ENCODE results near the gene CHD6. TPM values are rescaled to one million over a fixed set of nuclear protein-coding genes. Genes with fewer than 3 reads are reported as not detected.
A peak's percentile ranks its signal among the peaks of the same experiment; 100 is the strongest.

The CHD6 gene
- polyA plus RNA-seq, 1 donor, result 22.6 TPM

DNA sequence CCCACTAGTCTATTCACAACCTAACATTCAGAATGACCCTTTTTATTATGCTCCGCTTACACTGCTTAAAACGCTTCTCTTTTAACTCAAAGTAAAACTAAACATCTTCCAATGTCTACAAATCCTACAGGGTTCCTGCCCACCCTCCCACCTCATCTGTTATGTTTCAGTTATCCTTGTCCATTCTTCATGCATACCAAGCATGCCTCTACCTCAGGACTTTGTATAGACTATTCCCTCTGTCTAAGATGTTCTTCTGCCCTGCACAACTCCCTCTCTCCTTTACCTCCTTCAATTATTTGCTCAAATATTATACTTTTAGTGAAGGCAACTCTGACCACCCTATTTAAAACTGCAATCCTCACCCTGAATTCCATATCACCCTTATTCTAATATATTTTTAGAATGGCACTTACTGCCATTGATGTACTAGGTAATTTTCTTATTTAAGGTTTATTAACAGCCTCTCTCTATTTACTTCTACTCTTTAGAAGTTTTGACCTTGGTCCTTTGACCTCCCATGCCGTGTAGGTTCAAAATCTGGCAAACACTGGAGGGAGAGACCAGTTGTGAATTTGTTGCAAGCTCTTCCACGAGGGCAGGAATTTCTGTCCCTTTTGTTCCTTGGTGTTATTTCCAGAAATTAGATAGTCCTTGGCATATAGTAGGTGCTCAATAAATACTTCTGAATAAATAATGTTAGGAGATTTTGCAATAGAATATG is 111.8 kb downstream of the CHD6 start:
- no peak for DNase-seq

DNA sequence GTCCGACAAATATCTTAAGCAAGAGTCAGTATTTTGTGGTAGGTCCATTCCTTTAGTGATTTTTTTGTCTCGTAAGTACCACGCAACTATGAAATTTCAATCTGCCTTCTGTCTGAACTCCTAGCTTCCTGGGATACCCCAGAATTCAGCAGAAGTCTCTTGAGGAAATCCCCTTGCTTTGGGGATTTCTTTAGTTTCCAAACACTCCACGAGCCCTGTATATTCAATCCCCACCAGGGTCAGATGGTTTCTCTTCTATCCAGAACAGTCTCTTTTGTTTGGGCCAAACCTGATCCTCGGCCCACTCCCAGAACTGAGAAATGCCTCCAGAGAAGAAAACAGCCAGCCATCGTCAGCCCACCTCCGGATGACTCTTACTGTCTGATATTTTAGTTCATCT is 113.0 kb downstream of the CHD6 start:
- DNase-seq, result no peak

DNA sequence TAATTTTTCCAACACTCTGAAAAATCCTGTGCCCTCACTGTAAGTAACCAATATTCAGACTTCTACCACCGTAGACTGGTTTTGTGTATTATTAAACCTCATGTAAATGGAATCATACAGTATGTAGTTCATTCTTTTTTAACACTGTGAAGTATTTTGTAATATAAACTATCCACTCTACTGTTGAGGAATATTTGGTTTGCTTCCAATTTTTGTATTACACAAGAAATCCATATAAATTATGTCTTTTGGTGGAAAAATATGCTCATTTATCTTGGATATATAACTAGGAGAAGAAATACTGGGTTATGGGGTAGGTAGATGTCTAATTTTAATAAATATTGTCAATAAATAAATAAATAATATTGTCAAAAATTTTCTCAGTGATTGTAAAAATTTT is 116.8 kb downstream of the CHD6 start:
- DNase-seq, result no peak

GRCh38 chr20:41499961-41500725 is 118.0 kb downstream of the CHD6 start:
- DNase-seq, result no peak

GRCh38 chr20:41499064-41499463 is 119.1 kb downstream of the CHD6 start:
- DNase-seq, result no peak

- no peak for DNase-seq
Observed at GRCh38 chr20:41497186-41497895, 120.8 kb downstream of the CHD6 start.

DNA sequence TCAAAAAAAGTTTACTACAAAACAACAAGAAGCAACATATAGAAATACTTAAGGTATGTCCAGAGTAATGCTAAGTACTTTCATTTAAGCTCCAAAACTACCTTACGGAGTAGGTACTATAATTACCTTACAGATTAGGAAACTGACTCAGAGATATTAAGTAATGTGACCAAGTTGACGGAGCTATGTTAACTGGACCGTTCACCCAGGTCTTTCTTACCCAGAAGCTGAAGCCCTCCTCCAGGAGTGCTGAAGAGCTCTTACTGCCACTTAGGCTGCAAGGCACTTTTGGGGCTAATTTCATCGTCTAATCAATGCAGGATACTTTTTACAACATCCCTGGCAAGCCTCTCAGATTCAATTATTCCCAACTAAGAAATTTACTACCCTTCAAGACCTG is 123.7 kb downstream of the CHD6 start:
- DNase-seq, result no peak

- no peak for DNase-seq
Observed at GRCh38 chr20:41483553-41483930, 134.6 kb downstream of the CHD6 start.

DNA sequence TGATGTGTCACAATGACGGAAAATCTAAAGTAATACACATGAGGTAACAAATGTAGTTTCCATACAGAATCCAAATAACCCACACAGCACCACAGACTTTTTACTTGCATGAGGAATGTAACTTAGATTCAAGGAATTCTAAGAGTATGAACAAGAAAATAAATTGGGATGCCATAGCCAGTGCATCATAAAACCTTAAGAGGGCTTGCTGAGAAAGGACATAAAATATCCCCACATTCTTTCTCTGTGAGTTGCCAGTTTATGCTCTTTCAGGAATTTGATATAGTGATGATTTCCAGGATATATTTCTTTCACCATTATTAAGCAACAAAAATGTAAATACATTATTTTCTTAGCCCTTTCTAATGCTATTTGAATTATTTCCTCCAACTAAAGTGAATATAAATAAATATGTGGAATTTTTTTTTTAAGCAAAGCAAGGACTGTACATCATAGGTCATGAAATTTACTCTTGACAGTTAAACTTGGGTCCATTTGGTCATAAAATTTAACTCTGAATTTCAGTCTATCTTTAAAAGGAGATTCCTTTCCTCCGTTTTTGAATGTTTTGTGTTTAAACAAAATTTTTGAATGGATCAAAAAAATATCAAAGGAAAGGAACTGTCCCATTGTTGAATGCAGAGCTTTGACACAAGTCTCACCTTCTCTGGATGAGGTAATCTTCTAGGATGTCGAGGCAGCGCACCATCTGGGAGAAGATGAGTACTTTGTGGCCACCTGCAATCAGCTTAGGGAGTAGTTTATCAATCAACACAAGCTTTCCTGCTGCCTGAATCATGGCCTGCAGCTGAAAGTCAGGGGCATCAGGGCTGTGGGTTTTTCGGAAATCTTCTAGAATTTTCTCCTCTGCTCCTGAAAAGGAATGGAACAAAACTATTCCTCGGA is 135.3 kb downstream of the CHD6 start:
- DNase-seq, result no peak

GRCh38 chr20:41480054-41480770 is 138.0 kb downstream of the CHD6 start:
- no peak for DNase-seq

DNA sequence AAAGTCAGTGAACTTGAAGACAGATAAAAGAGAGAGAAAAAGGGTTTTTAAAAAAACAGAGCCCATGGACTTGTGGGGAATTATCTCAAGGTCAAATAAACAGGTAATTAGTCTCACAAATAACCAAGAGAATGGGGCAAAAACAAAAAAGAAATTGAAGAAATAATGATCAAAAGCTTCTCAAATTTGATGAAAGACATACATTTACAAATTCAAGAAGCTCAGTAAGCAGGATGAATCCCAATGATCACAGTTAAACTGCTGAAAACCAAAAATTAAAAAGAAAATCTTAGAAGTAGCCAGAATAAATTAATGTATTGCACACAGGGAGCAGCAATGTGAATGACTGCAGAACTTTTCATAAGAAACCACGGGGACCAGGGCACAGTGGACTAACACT is 139.1 kb downstream of the CHD6 start:
- no peak for DNase-seq

- no peak for DNase-seq
Observed at GRCh38 chr20:41478026-41478425, 140.2 kb downstream of the CHD6 start.

- DNase-seq, result no peak
Observed at GRCh38 chr20:41476446-41476845, 141.7 kb downstream of the CHD6 start.

- DNase-seq, result peak; percentile 58
Observed at GRCh38 chr20:41476013-41476441, 142.2 kb downstream of the CHD6 start.

DNA sequence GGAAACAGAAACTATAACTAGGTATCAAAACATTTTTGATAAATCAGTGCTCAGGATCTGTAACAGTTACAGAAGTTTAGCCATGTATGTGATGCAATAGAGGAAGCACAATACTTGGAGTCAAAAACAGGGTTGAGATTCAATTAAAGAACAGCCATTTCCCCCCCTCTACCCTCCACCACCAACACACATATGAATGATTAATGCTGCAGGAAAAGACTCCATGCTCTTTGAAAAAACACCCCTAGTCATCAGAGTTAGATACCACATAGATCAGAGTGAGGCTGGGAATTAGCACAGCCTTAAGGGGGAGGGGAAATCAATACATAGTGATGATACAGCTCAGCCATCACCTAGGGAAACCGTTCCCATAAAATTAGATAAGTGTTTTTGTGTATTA is 142.7 kb downstream of the CHD6 start:
- DNase-seq, result no peak

- DNase-seq, result no peak
Observed at GRCh38 chr20:41470362-41471095, 147.6 kb downstream of the CHD6 start.

- DNase-seq, result no peak
Observed at GRCh38 chr20:41469868-41470267, 148.3 kb downstream of the CHD6 start.

DNA sequence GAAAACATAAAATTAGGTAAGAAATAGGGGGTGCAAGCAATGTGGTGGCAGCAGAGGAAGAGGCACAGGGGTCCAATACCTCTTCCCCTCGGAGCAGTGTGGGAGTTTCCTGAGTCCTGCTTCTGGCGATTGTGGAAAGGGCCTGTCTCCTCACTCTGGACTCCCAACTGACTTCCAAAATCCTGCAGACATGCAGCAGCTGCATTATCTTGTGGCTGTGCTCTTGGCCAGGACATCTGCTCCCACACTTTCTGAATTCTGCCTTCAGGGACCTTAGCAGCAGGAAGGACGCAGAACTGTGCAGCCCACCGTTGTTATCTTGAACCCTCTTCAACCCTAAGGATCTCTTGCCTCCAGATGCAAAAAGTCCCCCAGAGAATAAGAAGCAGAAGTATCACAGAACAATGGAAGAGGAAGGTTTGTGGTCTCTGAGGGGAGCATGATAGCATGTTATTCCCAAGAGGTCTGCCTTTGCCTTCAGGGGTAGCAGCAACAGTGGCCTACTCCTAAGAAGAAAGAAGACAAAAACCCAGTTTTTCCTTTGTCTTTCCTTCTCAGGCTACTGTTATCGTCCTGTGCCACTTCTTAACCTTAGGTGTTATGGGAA is 149.1 kb downstream of the CHD6 start:
- DNase-seq, result no peak

DNA sequence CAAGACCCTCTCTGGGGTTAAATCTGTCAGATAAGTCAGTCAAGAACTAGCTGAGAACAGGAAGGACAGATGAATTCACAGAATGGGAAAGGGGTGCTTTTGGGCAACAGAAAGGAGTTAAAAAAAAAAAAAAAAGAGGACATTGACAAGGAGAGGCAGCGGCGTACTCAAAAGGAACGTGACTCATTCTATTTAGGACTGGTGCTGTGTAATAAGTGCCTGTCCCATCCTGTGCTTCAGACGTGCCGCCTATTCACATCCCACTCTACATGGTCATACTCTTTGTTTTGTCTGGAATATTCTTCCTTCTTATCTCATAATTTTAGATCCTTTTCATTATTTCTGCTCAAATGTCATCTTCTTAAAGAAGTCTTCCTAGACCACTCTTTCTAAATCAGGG is 150.5 kb downstream of the CHD6 start:
- DNase-seq, result no peak

DNA sequence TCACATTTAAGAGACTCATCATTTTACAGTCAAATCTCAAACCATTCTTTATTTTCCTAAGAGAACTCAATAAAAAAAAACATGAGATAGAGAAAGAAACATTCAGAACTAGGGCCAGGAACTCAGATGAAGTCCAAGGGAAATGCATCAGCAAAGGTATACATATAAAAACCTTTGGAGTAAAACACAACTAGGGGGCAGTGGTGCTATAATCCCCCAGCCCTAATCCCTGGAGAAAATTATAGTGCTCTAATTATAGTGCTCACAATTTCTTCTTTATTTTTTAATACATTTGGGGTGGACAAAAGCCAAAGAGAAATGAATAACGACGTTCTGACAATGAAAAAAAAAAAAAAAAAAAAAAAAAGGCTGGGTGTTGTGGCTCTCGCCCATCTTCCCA is 151.0 kb downstream of the CHD6 start:
- DNase-seq, result no peak

DNA sequence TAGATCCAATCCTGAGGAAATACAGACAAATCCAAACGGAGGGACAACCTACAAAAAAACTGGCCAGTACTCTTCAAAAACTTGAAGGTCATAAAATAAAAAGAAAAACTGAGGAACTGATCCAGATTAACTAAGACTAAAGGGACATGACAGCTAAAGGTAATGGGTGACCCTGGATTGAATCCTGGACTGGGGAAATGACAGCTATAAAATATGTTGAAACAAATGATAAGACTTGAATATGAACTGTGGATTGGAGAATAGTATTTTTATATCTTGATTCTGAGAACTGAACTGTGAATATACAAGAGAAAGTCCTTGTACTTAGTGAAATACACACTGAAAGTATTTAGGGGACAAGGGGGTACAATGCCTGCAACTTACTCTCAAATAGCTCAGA is 154.6 kb downstream of the CHD6 start:
- no peak for DNase-seq

Data from hindlimb muscle (tissue), 1 donor.